ENCODE measurements around the gene EMC8.
"Not testable (repeated sequence)": the region's sequence is repeated elsewhere in the genome, so short reads cannot be mapped to it uniquely, and the experiment has no call there.

Gene EMC8

DNA sequence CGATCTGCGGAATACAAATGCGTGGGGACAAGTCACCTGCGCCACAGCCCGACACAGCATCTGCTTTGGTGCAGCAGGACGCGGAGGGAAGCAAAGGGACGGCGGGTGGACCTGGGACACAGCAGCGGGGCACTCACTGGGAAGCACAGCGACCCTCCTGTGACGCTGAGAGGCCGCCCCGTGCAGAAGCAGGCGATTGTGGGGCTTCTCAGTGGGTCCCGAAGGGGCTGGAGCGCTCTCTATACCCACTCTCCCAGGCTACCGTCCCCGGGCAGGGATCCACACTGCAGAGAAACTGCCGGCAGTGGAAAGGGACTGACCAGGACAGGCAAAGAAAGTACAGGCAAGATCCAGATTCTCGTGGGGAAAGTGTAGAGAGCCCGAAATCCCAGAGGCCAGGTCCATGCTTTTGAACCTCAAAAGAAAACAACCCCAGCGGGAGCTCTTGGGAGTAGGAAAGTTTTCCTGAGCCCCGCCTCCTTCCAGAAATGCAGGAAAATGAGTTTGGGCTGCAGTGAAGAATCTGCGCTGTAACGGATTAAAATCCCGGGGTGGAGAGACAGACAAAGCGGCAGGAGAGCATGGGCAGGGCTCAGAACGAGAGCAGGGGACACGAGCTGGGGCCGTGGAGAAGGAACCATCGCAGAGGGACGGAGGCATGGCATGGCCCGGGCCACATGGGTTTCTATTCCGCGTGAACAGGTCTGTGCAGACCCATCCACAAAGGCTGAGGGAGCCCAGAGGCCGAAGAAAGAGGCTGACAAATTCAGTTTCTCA is 12.9 kb upstream of the EMC8 start:
- DNase-seq: no peak

DNA sequence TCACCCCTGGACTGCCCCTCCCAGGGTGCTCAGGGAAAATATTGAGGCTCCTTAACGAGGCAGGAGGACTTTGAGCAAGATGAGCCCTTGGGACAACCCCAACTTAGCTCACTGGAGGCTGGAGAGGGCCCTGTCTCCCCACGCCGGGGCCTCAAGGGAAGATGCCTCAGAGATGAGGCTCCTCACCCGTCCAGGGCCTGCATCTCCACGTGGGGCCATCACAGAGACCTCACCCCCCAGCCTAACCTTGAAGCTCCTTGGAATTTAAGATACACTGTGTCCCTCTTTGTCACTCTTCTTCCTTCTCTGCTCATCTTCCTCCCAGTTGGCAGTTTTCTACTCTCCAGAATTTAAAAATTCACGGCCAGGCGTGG is 11.4 kb upstream of the EMC8 start:
- no peak for DNase-seq

DNA sequence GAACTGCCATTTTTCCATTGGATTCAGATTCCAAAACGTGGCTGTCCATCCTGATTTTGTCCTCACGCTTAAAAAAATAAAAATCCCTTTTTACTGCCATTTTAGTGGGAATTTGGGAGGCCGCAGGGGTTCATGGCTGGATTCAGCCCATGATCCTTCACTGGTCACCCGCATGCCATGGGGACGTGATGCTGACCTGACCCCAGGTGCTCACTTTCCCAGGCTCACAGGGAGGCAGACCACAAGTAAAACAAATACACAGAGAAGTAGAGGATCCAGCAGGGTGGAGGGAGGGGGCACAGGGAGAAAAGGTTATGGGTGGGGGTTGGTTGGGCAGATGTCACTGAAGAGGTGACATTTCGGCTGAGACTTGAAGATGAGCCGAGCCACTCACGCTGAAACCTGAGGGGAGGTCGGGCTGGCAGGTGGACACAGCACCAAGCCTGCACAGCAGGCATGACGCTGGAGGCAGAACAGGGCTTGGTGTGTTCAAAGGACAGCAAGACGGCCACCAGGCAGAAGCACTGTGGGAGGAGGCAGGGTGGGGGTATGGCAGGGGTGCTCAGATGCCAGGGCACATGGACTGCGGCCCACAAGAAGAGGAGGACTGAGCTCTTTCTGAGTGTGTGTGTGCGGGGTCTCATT is 10.9 kb upstream of the EMC8 start:
- DNase-seq: no peak

DNA sequence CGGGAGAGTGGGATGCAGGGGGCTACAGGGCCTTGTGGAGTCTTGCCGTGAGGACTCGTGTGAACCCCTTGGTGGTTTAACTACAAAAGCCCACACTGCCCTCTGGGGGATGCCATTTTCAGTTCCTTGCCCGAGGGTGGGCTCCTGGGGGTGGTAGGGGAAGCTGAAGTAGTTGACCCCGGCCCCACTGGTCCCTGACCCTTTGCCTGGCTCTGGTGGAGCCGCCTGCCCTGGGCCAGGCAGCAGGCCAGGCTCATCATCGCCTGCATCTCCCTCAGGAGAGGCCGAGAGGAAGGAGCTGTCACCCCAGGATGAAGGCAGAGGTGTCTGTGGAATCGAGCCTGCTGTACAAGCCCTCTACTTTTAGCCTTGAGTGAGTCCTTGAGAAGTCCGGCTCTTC is 10.3 kb upstream of the EMC8 start:
- no peak for DNase-seq

DNA sequence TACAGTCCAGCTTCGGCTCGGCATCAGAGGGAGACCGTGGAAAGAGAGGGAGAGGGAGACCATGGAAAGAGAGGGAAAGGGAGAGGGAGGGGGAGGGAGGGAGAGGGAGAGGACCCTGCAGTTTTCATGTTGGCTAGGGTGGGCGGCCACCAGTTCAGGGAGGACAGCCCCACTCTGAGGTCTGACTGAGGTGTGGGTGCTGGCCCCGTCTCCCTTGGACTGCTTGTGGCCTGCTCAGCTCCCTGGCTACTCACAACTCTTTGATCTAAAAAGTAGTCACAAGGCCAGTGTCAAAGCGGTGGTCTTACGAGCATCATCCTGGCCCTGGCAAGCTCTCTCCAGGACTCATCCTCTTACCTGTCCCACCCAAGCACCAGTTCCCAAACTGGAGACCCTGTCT is 9.6 kb upstream of the EMC8 start:
- no peak for DNase-seq

DNA sequence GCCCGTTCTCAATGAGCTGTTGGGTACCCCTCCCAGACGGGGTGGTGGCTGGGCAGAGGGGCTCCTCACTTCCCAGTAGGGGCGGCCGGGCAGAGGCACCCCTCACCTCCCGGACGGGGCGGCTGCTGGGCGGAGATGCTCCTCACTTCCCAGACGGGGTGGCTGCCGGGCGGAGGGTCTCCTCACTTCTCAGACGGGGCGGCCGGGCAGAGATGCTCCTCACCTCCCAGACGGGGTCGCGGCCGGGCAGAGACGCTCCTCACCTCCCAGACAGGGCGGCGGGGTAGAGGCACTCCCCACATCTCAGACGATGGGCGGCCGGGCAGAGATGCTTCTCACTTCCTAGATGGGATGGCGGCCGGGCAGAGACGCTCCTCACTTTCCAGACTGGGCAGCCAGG is 8.8 kb upstream of the EMC8 start:
- DNase-seq: not testable (repeated sequence)

DNA sequence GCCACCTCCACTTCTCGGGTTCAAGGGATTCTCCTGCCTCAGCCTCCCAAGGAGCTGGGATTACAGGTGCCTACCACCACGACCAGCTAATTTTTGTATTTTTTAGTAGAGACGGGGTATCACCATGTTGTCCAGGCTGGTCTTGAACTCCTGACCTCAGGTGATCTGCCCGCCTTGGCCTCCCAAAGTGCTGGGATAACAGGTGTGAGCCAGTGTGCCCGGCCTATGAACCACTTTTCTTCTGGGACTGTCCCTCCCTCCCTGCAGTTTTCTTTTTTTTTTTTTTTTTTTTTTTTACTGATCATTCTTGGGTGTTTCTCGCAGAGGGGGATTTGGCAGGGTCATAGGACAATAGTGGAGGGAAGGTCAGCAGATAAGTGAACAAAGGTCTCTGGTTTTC is 8.0 kb upstream of the EMC8 start:
- DNase-seq: not testable (repeated sequence)

DNA sequence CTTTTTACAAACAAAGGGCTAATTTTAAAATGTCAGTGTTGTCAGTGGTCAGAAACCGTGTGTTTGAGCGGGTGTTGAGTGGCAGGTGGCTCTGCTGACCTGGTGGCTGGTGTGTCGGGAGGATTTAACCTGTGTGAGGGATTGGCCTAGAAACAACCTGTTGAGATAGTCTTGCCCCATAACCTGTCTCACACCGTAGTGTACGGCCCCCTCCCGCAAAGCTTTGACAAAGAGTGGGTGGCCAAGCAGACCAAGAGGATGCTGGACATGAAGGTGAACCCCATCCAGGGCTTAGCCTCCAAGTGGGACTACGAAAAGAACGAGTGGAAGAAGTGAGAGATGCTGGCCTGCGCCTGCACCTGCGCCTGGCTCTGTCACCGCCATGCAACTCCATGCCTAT is 7.2 kb upstream of the EMC8 start:
- no peak for DNase-seq

DNA sequence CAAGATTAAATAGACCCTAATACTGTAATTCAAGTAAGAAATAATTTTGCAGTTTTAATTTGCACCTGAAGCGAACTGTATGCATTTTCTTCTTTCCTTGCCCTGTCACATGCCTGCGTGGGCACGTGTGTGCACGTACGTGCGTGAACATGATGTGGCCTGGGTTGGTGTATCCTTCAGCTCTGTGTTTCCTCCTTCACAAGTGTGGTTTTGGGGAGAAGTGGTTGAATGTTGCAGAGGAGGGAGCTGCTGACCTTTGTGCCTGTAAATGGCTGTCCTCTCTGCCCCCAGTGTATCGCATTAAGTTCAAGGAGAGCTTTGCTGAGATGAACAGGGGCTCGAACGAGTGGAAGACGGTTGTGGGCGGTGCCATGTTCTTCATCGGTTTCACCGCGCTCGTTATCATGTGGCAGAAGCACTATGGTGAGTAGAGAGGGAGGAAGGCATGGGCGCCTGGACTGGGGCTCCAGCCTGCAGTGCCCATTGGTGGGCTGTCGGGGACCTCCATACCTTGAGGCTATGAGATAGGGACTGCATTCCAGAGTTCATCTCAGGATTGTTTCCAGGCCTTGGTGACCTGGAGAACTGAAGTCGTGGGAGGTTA is 6.2 kb upstream of the EMC8 start:
- no peak for DNase-seq

DNA sequence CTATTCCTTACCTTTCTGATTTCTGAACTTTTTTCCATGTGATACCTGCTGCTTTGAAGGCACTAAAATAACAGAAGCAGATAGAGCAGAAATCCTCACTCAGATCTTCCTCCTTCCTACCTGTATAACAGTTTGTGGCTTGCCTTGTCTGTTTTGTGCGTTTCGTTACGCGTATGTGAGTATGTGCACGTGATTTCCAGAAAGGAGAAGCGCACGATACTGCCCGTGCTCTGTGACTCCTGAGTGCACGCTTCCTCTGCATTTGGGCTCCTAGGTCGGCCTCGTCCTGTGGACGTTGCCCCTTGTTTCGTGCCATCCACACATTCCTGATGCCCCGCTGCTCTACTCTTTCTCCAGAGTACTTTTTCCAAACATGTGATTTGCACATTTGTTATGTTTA is 4.2 kb upstream of the EMC8 start:
- no peak for DNase-seq

DNA sequence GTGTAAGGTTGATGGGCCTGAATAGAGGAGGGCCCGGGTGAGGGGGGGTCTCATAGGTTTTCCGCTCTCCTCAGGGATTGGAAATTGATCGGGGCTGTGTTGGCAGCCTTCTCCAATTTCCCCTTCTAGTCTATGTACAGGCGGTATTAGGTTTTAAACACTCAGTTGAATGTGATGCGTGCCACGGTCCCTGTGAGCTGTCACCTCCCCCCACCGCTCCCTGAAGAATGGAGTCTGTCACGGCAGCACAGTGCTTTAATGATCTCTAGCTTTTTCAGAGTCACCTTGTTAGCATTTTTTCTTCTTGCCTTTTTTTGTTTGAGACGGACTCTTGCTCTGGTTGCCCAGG is 951 bp upstream of the EMC8 start:
- DNase-seq: no peak

DNA sequence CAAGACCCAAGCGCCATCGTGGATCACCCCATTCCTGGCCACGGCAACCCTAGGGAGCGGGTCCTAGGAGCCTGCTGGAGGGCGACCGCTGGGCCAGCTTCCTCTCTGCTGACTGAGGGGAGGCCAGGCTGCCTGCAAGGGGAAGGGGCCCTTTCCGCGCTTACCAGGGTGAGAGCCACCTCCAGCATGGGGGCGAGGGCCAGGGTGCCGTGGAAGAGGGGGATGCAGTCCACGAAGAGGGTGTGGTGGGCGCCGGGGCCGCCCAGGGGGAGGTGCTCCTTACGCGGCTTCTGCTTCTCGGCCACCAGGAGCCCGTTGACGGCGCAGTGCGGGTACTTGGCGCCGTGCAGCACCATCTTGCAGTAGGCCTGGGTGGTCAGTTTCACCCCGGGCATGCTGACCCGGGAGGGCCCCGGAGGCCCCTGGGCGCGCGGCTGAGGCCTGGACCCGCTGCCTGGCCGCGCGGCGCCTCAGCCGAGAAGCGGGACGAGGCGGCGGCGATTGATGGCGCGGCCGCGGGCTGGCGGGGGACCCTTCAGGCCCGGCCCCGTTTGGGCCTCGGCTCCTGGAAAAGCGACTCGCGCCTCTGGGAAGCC is 345 bp downstream of the EMC8 start:
- DNase-seq: peak; percentile 29

DNA sequence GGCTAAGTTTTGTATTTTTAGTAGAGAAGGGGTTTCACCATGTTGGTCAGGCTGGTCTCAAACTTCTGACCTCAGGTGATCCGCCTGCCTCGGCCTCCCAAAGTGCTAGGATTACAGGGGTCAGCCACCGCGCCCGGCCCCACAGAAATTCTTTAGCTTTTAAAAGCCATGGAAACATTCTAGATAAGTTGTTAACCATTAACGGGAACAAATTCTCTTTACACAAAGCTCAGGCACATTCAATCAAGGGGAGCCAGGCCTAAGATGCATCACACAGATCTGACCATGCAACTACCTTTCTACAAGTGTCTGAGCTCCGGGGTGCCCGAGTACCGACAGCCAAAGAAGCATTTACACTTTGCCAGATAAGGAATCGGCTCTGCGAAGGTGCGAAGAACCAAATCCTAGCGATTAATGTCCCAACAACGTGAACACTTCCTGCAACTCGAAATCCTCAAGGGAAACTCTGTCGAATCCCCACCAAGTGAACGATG is 1.0 kb downstream of the EMC8 start:
- no peak for DNase-seq

DNA sequence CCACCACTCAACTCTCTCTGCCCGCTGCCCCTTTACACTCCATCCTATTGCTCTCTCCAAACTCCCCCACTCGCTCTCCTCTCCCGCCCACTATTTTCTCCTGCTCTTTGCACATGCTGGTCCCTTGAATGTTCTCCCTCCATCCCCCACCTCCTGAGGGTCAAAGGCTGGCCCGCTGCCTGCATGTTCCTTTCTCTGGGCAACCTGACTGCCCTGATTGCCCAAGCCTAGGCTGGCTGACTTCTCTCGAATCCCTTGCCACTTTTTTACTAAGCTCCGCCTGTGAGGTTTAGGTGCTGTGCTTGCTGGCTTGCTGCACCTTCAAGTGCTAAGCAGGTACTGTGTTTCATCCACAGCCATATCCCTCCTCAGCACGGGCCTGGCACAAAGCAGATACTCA is 2.7 kb downstream of the EMC8 start:
- no peak for DNase-seq

DNA sequence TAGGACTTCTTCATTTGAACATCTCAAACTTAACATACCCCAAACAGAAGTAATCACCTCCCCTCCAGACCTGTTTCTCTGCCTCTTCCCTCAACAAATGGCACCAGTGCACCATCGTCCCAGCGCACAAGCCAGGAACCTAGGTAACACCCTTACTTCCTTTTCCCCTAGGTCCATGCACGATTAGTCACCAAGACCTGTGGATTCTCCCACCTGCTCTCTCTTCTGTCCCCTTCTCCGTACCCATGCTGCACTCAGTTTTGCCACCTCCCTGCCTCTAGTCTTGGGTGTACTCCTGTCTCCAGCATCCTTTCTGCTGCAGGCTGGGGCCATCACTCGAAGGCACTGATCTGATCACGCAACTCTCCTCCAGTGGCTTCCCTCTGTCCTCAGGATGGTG is 3.2 kb downstream of the EMC8 start:
- DNase-seq: no peak

DNA sequence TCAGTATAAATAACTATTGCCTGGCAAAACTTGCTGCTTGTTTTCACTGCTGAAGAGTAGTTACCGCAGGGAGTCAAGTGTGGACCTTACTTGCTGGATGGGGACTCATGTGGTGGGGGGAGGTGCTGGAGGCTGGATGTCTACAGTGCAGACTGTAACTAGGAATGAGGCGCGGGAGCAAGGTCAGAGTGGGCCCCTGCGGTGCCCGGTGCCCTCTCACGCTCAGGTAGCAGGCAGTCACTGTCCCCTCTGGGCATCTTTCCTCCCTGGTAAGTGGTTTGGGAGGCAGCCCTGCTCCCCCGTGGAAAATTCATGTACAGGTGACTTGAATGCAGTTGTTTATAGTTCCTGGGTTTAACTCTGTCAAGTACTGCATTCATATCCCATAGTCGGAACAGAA is 4.6 kb downstream of the EMC8 start:
- DNase-seq: no peak

DNA sequence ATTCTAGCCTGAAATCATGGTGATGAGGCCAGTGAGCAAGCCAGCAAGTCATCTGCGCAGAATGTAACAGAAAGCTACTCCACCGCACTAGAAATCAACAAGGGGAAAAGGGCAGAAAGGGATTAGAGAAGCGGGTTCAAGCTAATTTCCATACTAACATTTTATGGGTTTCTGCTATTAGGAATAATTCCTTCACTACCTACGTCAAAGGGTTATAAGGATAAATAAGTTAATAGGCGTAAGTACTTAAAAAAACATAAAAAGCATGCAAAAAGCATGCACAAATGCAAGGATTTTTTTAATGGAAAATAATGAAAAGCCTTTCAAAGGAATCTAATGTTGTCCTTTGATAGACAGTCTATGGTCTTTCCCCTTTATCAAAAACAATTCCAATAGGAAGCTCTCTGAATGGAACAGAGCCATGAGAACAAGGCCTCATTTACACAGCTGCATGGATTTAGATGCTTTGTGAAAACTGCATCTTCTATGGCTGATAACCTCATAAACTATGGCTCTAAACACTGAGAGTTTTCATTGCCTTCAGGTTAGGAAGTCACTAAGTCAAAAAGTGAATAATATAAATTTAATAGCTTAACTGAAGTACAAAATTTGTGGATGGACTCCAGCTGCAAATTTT is 5.6 kb downstream of the EMC8 start:
- DNase-seq: no peak

DNA sequence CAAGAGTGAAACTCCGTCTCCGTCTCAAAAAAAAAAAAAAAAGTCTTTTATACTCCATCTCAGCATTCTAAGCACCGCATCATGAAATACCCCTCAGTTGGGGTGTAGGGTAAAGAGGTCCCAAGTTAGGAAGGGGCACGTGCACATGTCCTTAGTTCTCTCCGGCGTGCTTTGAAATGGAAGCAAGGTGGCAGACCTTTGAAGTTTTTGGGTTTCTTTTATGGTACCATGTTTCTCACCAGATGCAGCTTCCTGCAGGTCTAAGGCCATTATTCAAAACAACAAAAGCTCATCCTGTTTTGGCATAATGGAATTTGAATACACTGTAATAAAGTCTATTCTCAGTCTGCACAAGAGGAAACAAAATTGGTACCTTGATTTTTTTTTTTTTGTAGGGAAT is 9.6 kb downstream of the EMC8 start:
- DNase-seq: no peak

DNA sequence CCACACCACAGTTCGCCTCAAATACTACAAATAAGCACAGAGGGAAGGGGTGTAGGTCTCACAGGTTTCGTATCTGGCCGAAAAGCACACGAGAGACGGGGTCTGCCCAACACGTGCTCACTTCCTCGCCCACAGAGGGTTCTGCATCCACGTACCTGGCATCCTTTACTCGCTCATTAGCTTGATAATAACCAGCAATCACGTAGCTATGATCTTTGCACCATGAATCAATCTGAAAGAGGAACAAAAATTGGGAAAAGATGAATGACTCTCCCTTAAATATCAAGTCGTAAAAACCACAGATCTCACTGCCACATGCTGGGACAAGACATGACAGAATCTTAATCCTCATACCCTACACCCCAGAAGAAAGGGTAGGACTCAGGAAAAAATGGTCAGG is 10.5 kb downstream of the EMC8 start:
- no peak for DNase-seq

DNA sequence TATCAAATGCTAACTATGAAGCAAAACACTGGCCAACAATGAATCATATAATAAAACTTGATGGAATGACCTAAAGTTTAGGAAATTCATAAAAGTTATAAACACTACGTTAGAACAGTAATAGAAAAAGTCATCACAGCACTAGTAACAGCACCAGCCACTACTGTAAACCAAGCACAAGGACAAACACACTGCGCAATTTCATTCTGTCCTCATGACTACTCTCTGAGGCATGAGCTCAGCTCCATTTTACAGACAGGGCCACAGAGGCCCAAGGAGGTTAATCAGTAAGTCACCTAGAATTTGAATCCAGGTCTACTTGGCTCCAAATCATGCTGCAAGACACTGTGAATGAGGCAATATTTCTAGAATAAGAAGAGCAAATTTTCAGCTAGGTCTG is 13.4 kb downstream of the EMC8 start:
- peak; percentile 61 for DNase-seq

DNA sequence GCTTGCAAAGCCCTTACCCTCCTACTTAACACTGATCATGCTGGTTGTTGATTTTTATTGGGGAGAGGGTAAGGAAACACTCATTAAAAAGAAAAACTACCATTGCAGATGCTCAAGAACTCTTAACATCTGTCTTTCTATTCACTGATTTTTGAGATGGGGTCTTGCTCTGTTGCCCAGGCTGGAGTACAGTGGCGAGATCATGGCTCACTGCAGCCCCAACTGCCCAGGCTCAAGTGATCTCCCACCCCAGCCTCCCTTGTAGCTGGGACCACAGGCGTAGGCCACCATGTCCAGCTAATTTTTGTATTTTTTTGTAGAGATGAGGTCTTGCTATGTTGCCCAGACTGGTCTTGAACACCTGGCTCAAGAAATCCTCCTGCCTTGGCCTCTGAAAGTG is 14.5 kb downstream of the EMC8 start:
- no peak for DNase-seq

DNA sequence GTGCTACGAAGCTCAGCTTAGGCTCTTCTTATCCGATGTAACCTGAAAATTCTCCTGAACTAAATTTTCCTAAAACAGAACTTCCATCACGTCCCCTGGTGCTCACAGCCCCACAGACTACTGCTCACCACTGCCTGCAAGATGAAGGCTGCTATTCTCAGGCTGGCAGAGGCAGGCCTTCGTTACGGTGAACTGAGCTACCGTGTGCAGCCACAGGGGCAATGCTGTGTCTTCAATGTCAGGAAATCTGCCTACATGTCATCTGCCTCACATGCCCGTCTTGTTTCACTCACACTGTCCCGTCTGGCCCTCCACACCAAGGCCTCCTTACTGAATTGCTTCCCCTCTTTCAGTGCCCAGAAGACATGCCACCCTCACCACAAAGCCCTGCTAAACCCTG is 15.9 kb downstream of the EMC8 start:
- no peak for DNase-seq

DNA sequence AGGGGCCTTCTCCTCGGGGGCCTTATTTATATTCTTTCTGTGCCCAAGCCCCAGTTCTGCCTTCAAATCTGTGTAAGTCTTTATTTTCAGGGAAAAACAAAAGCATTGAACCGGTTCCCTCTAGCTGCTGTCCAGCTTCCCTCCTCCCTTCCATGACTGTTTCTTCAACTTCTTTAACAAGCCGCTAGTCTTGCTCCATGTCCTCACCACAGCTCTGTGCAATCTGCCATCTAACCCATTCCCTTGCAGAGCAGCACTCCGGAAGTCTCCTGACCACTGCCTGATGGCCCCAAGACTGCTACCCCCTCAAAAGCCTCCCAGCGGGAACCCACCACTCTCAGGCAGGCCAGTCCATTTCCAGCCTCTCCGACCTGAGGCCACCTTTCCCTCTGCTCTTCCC is 16.9 kb downstream of the EMC8 start:
- no peak for DNase-seq
